OCI-LY7 (cell line): ENCODE results near the gene MAP3K7. TPM values are rescaled to one million over a fixed set of nuclear protein-coding genes. Genes with fewer than 3 reads are reported as not detected.

Source experiments
- BruUV-seq: library from RNA; stranded (reverse); fragments of 400-500 nt; replicated peaks from 2 replicates; lab custom pipeline; 2021; lab: Mats Ljungman, UMichigan
- CTCF ChIA-PET: fragments of 300-600 bp; sonication (Branson Sonifier 250); formaldehyde crosslinking; loops from one replicate; lab custom pipeline; 2022; ENCODE audit warnings: antibody characterized with exemption; ENCODE audit not compliant: unreplicated experiment; lab: Charles Lee
- POLR2A ChIA-PET: fragments of 300-600 bp; sonication (Branson Sonifier 250); formaldehyde crosslinking; loops from one replicate; lab custom pipeline; 2022; ENCODE audit warnings: antibody characterized with exemption; lab: Charles Lee
- DNase-seq: peaks from one replicate; pipeline ENCODE4 v3.0.0-alpha.2; 2015; ENCODE audit warnings: low spot score
- H2AFZ ChIP-seq: fragments of 200-600 bp; sonication (generic), shearing (Covaris generic); 2 replicates; pipeline ENCODE4 v1.6.1; 2014; ENCODE audit warnings: mild to moderate bottlenecking, antibody characterized with exemption, low read length, moderate library complexity
- H3K27ac ChIP-seq: fragments of 200-600 bp; sonication (generic); 2 replicates; pipeline ENCODE4 v1.5.1; 2014; ENCODE audit warnings: mixed run types, low read depth, mild to moderate bottlenecking, moderate library complexity, low read length, inconsistent platforms; ENCODE audit not compliant: poor library complexity, severe bottlenecking
- H3K36me3 ChIP-seq: fragments of 200-600 bp; sonication (generic); 2 replicates; pipeline ENCODE4 v1.6.1; 2014; ENCODE audit warnings: mild to moderate bottlenecking, antibody characterized with exemption, low read length, moderate library complexity, mixed read lengths; ENCODE audit not compliant: insufficient read depth
- H3K4me1 ChIP-seq: fragments of 200-600 bp; sonication (generic); 2 replicates; pipeline ENCODE4 v1.5.1; 2014; ENCODE audit warnings: mild to moderate bottlenecking, low read length; ENCODE audit not compliant: insufficient read depth, poor library complexity, severe bottlenecking
- H3K4me2 ChIP-seq: fragments of 200-600 bp; sonication (generic); 2 replicates; pipeline ENCODE4 v1.6.1; 2014; ENCODE audit warnings: mild to moderate bottlenecking, low read length
- H3K4me3 ChIP-seq: fragments of 200-600 bp; sonication (generic); 2 replicates; pipeline ENCODE4 v1.5.1; 2014; ENCODE audit warnings: mild to moderate bottlenecking, low read depth, low read length; ENCODE audit not compliant: poor library complexity, severe bottlenecking
- H3K79me2 ChIP-seq: fragments of 200-600 bp; sonication (generic); 2 replicates; pipeline ENCODE4 v1.6.1; 2016; ENCODE audit warnings: low read depth, mild to moderate bottlenecking, low read length, moderate library complexity, mixed read lengths; ENCODE audit not compliant: insufficient read depth
- H3K9me2 ChIP-seq: fragments of 200-600 bp; sonication (generic); 2 replicates; pipeline ENCODE4 v1.6.1; 2016; ENCODE audit warnings: mild to moderate bottlenecking, low read length, mixed read lengths; ENCODE audit not compliant: insufficient read depth
- H3K9me3 ChIP-seq: fragments of 200-600 bp; sonication (generic); 2 replicates; pipeline ENCODE4 v1.6.1; 2014; ENCODE audit warnings: mild to moderate bottlenecking, mixed run types, low read length, mixed read lengths
- H4K20me1 ChIP-seq: fragments of 200-600 bp; sonication (generic); 2 replicates; pipeline ENCODE4 v1.6.1; 2014; ENCODE audit warnings: mild to moderate bottlenecking, antibody characterized with exemption, low read length, moderate library complexity, mixed read lengths; ENCODE audit not compliant: insufficient read depth
- CTCF ChIP-seq: fragments of 200-600 bp; sonication (generic); conservative IDR thresholded peaks from 2 replicates; pipeline ENCODE4 v1.5.1; 2014; ENCODE audit warnings: mild to moderate bottlenecking, antibody characterized with exemption, low read length, moderate library complexity, mixed read lengths
- EZH2phosphoT487 ChIP-seq: fragments of 200-600 bp; sonication (generic); IDR thresholded peaks from 2 replicates; pipeline ENCODE4 v1.6.1; 2018; ENCODE audit warnings: low read depth, borderline replicate concordance, mild to moderate bottlenecking, mixed run types, antibody characterized with exemption, low read length, moderate library complexity, mixed read lengths
- intact Hi-C: fragments of 100-400 bp; cut with micrococcal nuclease; formaldehyde crosslinking; loops from one replicate; pipeline ENCODE4 v1.10.0; 2022; ENCODE audit not compliant: unreplicated experiment
- total RNA-seq, 2 experiments: library from RNA; depleted of rRNA in 1 of 2; stranded (reverse); fragments of >200 nt in 1 of 2; shearing (Covaris generic) in 1 of 2; gene quantifications; 2 replicates each; pipeline ENCODE4 v1.2.3, GENCODE V29; 2014 to 2022

MAP3K7 gene
- total RNA-seq, 2 experiments from 2014 or later = 29.5 to 45.7 TPM

GRCh38 chr6:90596967-90597539 lies 10.2 kb upstream of the MAP3K7 start:
- Histone ChIP-seq H3K4me2 (no peak overlapping the region), H2AFZ (no peak overlapping the region), H3K27ac (no peak overlapping the region), H3K36me3 (no peaks in the 10 kb centered on the region), H3K9me3 (no peaks in the 10 kb centered on the region), H3K4me3 (no peak overlapping the region), H3K9me2 (no peaks in the 10 kb centered on the region), H3K4me1 (no peaks in the 10 kb centered on the region), H3K79me2 (no peaks in the 10 kb centered on the region), H4K20me1 (no peaks in the 10 kb centered on the region)
- ChIA-PET CTCF (no interaction called here), POLR2A (interaction anchor here (0.6 to 1.1 kb wide), 3 partner anchors 10 to 1710 kb away, joined by 3 to 7 read pairs (median 5); partner anchors contain the start of gene MAP3K7)
- no peak for DNase-seq
- no peak for TF ChIP-seq CTCF
- no peak for TF ChIP-seq EZH2phosphoT487
- no TSS peak for BruUV-seq
- intact Hi-C loops = no loop called here

DNA sequence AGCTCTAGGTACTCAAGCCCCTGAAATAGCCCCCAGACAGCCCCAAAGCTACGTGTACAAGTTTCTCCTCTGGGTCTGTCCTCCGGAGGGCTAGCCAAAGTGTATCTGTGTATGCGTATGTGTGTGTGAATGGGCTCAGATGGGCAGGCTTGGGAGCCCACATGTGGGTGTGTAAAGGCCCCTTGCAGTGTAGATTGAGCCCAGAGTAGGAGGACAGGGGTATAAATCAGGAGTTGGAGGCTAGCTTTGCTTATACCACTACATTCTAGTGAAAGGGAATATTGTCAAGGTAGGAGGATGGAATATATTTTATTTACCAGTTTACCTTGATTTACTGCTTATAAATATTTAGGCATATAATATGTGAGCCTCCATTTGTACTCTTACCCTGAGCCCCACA lies 9.0 kb upstream of the MAP3K7 start:
- H3K36me3 ChIP-seq = no peaks in the 10 kb centered on the region
- no peak for TF ChIP-seq CTCF
- TF ChIP-seq EZH2phosphoT487 = no peak
- H4K20me1 ChIP-seq = no peaks in the 10 kb centered on the region
- H3K4me1 ChIP-seq = no peaks in the 10 kb centered on the region
- H2AFZ ChIP-seq = no peak overlapping the region
- intact Hi-C loops = no loop called here
- no peaks in the 10 kb centered on the region for H3K79me2 ChIP-seq
- H3K9me2 ChIP-seq = no peaks in the 10 kb centered on the region
- H3K27ac ChIP-seq = no peak overlapping the region
- H3K4me3 ChIP-seq = no peak overlapping the region
- no peaks in the 10 kb centered on the region for H3K9me3 ChIP-seq
- ChIA-PET POLR2A (no interaction called here), CTCF (no interaction called here)
- no peak overlapping the region for H3K4me2 ChIP-seq
- no TSS peak for BruUV-seq
- no peak for DNase-seq

- Histone ChIP-seq H3K27ac (peak overlapping the region; percentile 77), H3K4me1 (peaks cover 24% of the 10 kb centered on the region), H2AFZ (peak overlapping the region; percentile 94), H3K9me2 (no peaks in the 10 kb centered on the region), H3K79me2 (peaks cover 54% of the 10 kb centered on the region), H4K20me1 (peaks cover 17% of the 10 kb centered on the region; the same call in 1 of the 2 replicates), H3K36me3 (no peaks in the 10 kb centered on the region), H3K4me2 (peak overlapping the region; percentile 67), H3K9me3 (no peaks in the 10 kb centered on the region), H3K4me3 (peak overlapping the region; percentile 99)
- no TSS peak for BruUV-seq
- no peak for DNase-seq
- ChIA-PET CTCF (no interaction called here), POLR2A (interaction anchor here (0.7 to 1.9 kb wide), 5 partner anchors 12 to 22 kb away, joined by 3 to 5 read pairs (median 4); no protein-coding TSS in a partner anchor)
- intact Hi-C loops = loop anchor here (5.0 kb wide), 1 partner anchor 289 kb away; the partner anchor contains the start of gene BACH2
- TF ChIP-seq CTCF = no peak
- no peak for TF ChIP-seq EZH2phosphoT487
Measured at GRCh38 chr6:90586546-90586835, 381 bp downstream of the MAP3K7 start.
